HFFc6 (cell line): Measurements from ENCODE around the gene MPZL2. TPM values are rescaled to one million over a fixed set of nuclear protein-coding genes. Genes with fewer than 3 reads are reported as not detected.

Experiments used
- DNase-seq: peaks from one replicate; pipeline ENCODE4 v3.0.0-alpha.2; 2018
- H3K27ac Mint-ChIP-seq: 2 replicates; pipeline ENCODE4 v1.8.0; 2020; ENCODE audit warnings: mild to moderate bottlenecking, mixed read lengths
- H3K27me3 Mint-ChIP-seq: 2 replicates; pipeline ENCODE4 v1.8.0; 2021; ENCODE audit warnings: mild to moderate bottlenecking, moderate library complexity, mixed read lengths; ENCODE audit not compliant: insufficient read depth
- H3K36me3 Mint-ChIP-seq: 2 replicates; pipeline ENCODE4 v1.8.0; 2021; ENCODE audit warnings: low read depth, mixed read lengths
- H3K4me1 Mint-ChIP-seq: 2 replicates; pipeline ENCODE4 v1.8.0; 2020; ENCODE audit warnings: low read depth, mixed read lengths
- H3K4me3 Mint-ChIP-seq: 2 replicates; pipeline ENCODE4 v1.8.0; 2020; ENCODE audit warnings: mild to moderate bottlenecking, moderate library complexity, mixed read lengths
- H3K9me3 Mint-ChIP-seq: 2 replicates; pipeline ENCODE4 v1.8.0; 2020; ENCODE audit warnings: mild to moderate bottlenecking, mixed read lengths
- long read RNA-seq: library from polyadenylated mRNA; unstranded; transcript quantifications from one replicate; pipeline ENCODE4 v2.0.0, GENCODE V29; 2019
- total RNA-seq, 6 experiments: library from RNA; stranded (reverse); fragmentation: NEBNext Ultra II Directional; extraction: Animal tissue kit (Norgen Biotek cat#: 25700); gene quantifications; 2 replicates in 1 of 6; 3 replicates in 5 of 6; pipeline ENCODE4 v1.2.3, GENCODE V29; 2021
- TF ChIP-seq, protein P1 (sequence below): fragments of 200-600 bp; sonication (generic); IDR thresholded peaks from 2 replicates; pipeline ENCODE4 v1.5.0; 2021; ENCODE audit warnings: antibody characterized with exemption, mild to moderate bottlenecking

Gene MPZL2
- total RNA-seq = not detected
- long read RNA-seq = 0 reads

DNA sequence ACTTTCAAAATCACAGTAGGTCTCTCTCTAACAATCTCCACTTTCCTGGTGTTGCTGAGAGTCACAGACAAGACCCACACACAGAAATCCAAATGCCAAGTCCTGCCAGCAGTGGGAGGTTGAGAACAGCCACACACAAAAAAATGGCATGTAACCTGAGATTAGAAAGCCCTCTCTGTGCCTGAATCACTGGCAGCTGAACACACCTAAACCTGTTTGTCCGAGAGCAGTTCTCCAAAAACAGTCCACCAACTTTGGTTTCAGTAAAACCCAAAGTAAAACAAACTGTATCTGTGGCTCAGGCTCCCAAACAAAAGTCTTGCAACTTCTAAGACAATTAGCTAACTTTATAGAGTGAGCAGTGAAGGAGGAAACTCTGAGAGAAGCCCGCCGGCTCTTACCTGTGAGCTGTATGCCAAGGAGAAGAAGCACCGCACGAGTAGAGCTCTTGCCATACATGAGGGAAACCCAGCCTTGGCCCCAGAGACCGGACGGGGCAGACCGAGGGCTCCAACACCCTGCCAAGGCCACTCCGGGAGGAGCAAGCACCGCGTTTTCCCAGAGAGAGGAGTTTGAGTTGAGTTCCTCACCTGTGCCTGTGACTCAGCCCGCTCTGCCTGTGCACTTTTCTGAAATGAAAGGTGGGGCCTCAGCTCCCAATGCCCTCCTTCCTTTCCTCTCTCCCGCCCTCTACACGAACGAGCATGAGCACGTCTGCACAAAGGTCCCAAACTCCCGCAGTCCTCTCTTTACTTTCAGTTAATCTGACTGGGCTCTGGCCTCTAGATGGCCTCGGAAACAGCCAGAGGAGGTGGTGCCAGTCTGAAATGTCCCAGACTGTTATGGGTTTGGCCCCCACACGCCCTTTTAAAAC is at the start of gene MPZL2:
Gene MPZL2, minus strand, starts transcription at position 603 of the 874 bp plus-strand sequence. Its CDS starts 144 bp downstream, at position 459.
- DNase-seq = no peak
- TF ChIP-seq, protein P1, sequence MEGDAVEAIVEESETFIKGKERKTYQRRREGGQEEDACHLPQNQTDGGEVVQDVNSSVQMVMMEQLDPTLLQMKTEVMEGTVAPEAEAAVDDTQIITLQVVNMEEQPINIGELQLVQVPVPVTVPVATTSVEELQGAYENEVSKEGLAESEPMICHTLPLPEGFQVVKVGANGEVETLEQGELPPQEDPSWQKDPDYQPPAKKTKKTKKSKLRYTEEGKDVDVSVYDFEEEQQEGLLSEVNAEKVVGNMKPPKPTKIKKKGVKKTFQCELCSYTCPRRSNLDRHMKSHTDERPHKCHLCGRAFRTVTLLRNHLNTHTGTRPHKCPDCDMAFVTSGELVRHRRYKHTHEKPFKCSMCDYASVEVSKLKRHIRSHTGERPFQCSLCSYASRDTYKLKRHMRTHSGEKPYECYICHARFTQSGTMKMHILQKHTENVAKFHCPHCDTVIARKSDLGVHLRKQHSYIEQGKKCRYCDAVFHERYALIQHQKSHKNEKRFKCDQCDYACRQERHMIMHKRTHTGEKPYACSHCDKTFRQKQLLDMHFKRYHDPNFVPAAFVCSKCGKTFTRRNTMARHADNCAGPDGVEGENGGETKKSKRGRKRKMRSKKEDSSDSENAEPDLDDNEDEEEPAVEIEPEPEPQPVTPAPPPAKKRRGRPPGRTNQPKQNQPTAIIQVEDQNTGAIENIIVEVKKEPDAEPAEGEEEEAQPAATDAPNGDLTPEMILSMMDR = no peak
- Mint-ChIP-seq H3K4me1 (peaks cover 6% of the 10 kb centered on the region), H3K9me3 (no peaks in the 10 kb centered on the region), H3K27ac (no peak within 1 kb of the TSS), H3K36me3 (no peaks in the 10 kb centered on the region), H3K27me3 (peaks cover 41% of the 10 kb centered on the region), H3K4me3 (peak within 1 kb of the TSS; percentile 11; the same call in 1 of the 2 replicates)

DNA sequence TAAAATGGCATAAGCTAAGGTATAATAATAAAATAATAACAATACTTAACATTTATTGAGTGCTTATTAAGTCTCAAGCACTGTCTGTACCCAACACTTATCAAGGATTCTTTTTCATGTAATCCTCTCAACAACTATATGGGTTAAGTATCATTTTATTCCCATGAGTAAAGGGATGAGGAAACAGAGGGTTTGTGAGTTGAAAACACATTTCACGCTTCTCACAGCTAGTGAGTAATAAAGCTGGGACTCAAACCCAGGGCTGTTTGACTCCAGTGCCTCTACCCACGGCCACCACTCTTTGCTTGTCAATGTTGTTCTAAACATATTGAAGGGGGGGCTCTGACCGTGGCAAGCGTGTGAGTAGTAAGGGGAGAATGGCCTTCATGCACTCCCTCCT is 49.1 kb upstream of the MPZL2 start:
- Mint-ChIP-seq H3K27ac (no peak overlapping the region), H3K9me3 (no peaks in the 10 kb centered on the region), H3K4me3 (no peak overlapping the region), H3K36me3 (no peaks in the 10 kb centered on the region), H3K27me3 (peaks cover 33% of the 10 kb centered on the region), H3K4me1 (peaks cover 13% of the 10 kb centered on the region)
- no peak for DNase-seq
- TF ChIP-seq, protein P1 = no peak

DNA sequence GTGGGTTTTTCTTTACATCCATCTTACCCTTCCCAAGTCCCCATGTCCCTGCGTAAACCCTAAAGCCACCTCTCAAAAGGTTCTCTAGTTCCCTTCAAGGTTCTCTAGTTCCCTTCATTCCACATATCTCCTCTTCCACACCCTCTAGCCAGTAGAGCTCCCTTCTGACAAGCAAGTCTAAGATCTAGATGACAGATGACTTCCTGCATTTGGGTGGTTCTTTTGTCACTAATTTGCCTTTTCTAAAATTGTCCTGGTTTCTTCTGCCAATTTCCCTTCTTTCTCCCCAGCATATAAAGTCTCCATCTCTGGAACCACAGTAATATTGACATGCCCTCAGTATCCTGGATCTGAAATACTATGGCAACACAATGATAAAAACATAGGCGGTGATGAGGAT is 48.2 kb upstream of the MPZL2 start:
- H3K27ac Mint-ChIP-seq = no peak overlapping the region
- TF ChIP-seq, protein P1 = no peak
- no peak for DNase-seq
- no peaks in the 10 kb centered on the region for H3K9me3 Mint-ChIP-seq
- H3K36me3 Mint-ChIP-seq = no peaks in the 10 kb centered on the region
- H3K4me3 Mint-ChIP-seq = no peak overlapping the region
- peaks cover 37% of the 10 kb centered on the region for H3K27me3 Mint-ChIP-seq
- peaks cover 13% of the 10 kb centered on the region for H3K4me1 Mint-ChIP-seq

DNA sequence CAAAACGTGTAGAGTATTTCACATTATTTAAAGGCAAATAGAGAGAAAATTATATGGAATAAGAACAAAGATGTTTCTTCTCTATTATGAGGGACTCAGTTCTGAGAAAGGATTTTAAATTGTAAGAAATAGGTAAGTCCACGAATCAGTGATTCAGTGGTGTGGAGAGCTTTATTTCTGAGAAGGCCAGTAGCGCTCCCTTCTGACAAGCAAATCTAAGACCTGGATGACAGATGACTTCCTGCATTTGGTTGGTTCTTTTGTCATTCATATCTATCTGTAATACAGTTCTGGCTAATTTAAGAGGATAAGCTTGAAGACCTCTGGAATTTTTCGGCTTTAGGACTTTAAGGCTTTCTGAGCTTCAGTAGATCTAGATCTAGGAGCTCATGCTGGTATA is 47.4 kb upstream of the MPZL2 start:
- Mint-ChIP-seq H3K36me3 (no peaks in the 10 kb centered on the region), H3K27ac (no peak overlapping the region), H3K9me3 (no peaks in the 10 kb centered on the region), H3K4me1 (peaks cover 6% of the 10 kb centered on the region), H3K4me3 (no peak overlapping the region), H3K27me3 (peaks cover 37% of the 10 kb centered on the region)
- TF ChIP-seq, protein P1 = no peak
- DNase-seq = no peak

DNA sequence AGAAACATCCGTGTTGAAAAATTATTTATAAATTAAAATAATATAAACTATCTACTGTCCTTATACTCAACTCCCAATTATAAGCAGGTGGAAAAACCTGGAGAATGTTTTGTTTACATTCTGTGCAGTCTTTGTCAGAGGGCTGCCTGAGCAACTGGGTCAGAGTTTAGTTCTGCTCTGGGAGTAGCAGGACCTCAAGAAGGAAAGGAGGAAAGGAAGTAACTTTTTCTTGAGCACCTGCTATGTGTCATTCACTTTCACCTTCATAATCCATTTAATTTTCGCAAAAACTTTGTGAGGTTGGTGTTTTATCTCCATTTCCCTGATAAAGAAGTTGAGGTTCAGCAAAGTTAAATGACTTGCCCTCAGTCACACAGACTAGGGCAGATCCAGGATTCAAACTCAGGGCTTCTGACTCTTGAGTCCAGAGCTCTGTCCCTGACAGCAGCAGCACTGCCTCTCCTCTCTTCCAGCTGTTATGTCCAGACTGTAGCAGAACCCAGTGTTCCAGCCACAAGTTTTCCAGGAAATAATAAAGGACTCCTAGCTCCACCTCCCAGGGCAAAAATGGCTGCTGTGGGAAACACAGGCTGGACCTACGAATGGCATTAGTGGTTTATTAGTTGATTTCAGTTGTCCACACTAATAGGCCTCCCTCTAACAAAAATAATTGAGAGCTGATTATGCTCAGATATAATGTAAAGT is 46.8 kb upstream of the MPZL2 start:
- Mint-ChIP-seq H3K9me3 (no peaks in the 10 kb centered on the region), H3K36me3 (no peaks in the 10 kb centered on the region), H3K27ac (no peak overlapping the region), H3K4me1 (peaks cover under 1% of the 10 kb centered on the region; the same call in 1 of the 2 replicates), H3K4me3 (no peak overlapping the region), H3K27me3 (peaks cover 40% of the 10 kb centered on the region)
- no peak for DNase-seq
- TF ChIP-seq, protein P1 = no peak
